Activated CD4-positive, alpha-beta T cell treated with anti-CD3 and anti-CD28 coated beads for 36 hours (primary cell): ENCODE results near the gene KPNA4. TPM values are rescaled to one million over a fixed set of nuclear protein-coding genes. Genes with fewer than 3 reads are reported as not detected.
"Not testable (repeated sequence)": the region's sequence is repeated elsewhere in the genome, so short reads cannot be mapped to it uniquely, and the experiment has no call there.

Source experiments
- ATAC-seq: fragments of 200-7000 bp; cut with Tn5 transposase; one replicate; pipeline ENCODE4 v1.10.0; 2021; ENCODE audit warnings: mild to moderate bottlenecking, moderate library complexity
- CTCF ChIA-PET: fragments of 350-600 bp; sonication (Branson Sonifier 250); formaldehyde crosslinking; loops from one replicate; lab custom pipeline; 2021; ENCODE audit warnings: antibody characterized with exemption; lab: Charles Lee
- POLR2A ChIA-PET: fragments of 350-600 bp; sonication (Branson Sonifier 250); formaldehyde crosslinking; loops from one replicate; lab custom pipeline; 2021; ENCODE audit warnings: antibody characterized with exemption, inconsistent platforms; lab: Charles Lee
- DNase-seq: peaks from one replicate; pipeline ENCODE4 v3.0.0-alpha.2; 2020
- H3K27ac Mint-ChIP-seq: one replicate; pipeline ENCODE4 v1.8.0; 2021; ENCODE audit warnings: mixed read lengths
- H3K27me3 Mint-ChIP-seq: one replicate; pipeline ENCODE4 v1.8.0; 2021; ENCODE audit warnings: mixed read lengths
- H3K36me3 Mint-ChIP-seq: one replicate; pipeline ENCODE4 v1.8.0; 2021; ENCODE audit warnings: low read depth, mixed read lengths
- H3K4me1 Mint-ChIP-seq: one replicate; pipeline ENCODE4 v1.8.0; 2021; ENCODE audit warnings: mixed read lengths
- H3K4me3 Mint-ChIP-seq: one replicate; pipeline ENCODE4 v1.8.0; 2021; ENCODE audit warnings: mild to moderate bottlenecking, moderate library complexity, mixed read lengths
- H3K9me3 Mint-ChIP-seq: one replicate; pipeline ENCODE4 v1.8.0; 2021; ENCODE audit warnings: low read depth, mixed read lengths
- intact Hi-C, 2 experiments: fragments of 100-400 bp; cut with DNase I in 1 of 2; cut with micrococcal nuclease in 1 of 2; formaldehyde crosslinking; loops; one replicate each; pipeline versions ENCODE4 v1.14.2 to v1.15.1; 2022 to 2024; cut with DNase I, micrococcal nuclease
- total RNA-seq, 2 experiments: library from RNA; stranded (reverse); gene quantifications; one replicate each; pipeline ENCODE4 v1.2.3, GENCODE V29; 2021

KPNA4 gene
- total RNA-seq, 2 experiments from 2014 or later = 57.0 to 68.5 TPM

- peaks cover 2% of the 10 kb centered on the region for H3K36me3 Mint-ChIP-seq
- ATAC-seq = no peak
- CTCF ChIA-PET = no interaction called here
Observed at GRCh38 chr3:160472344-160472743, 93.0 kb downstream of the KPNA4 start.

DNA sequence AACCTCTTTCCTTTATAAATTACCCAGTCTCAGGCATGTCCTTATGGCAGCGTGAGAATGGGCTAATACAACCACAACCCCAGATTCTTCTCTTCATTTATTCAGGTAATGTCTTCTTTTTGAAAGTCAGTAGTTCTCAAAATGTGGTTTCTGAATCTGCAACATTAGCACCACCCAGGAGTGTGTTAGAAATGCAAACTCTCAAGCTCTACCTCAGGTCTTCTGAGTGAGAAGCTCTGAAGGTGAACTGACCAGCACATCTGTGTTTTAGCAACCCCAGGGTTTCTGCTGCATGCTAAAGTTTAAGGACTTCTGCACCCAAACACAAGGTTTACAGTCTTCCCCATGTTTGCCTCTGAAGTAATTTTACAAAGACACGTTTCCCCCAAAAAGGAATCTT is 93.5 kb downstream of the KPNA4 start:
- intact Hi-C loops = no loop called here
- Mint-ChIP-seq H3K27me3 (peaks cover 10% of the 10 kb centered on the region), H3K9me3 (peaks cover 21% of the 10 kb centered on the region), H3K4me3 (no peak overlapping the region), H3K36me3 (peaks cover 2% of the 10 kb centered on the region), H3K4me1 (no peaks in the 10 kb centered on the region), H3K27ac (no peak overlapping the region)
- no peak for ATAC-seq
- ChIA-PET CTCF (no interaction called here), POLR2A (no interaction called here)
- no peak for DNase-seq

More at GRCh38 chr3:160472344-160472743, 93.0 kb downstream of the KPNA4 start:
- POLR2A ChIA-PET = no interaction called here
- DNase-seq = no peak
- intact Hi-C loops = no loop called here
- no peaks in the 10 kb centered on the region for H3K4me1 Mint-ChIP-seq
- no peak overlapping the region for H3K4me3 Mint-ChIP-seq
- no peak overlapping the region for H3K27ac Mint-ChIP-seq
- H3K27me3 Mint-ChIP-seq = peaks cover 8% of the 10 kb centered on the region
- H3K9me3 Mint-ChIP-seq = peaks cover 21% of the 10 kb centered on the region

DNA sequence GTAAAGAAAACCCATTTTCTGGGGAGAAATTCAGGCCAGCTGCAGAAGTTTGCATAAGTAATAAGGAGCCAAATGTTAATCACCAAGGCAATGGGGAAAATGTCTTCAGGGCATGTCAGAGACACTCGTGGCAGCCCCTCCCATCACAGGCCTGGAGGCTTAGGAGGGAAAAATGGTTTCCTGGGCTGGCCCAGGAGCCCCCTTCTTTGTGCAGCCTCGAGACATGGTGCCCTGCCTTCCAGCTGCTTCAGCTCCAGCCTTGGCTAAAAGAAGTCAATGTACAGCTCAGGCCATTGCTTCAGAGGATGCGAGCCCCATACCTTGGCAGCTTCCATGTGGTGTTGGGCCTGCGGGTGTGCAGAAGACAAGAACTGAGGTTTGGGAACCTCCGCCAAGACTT is 95.2 kb downstream of the KPNA4 start:
- H3K27ac Mint-ChIP-seq = no peak overlapping the region
- no peak for DNase-seq
- H3K4me1 Mint-ChIP-seq = no peaks in the 10 kb centered on the region
- H3K36me3 Mint-ChIP-seq = peaks cover 2% of the 10 kb centered on the region
- H3K27me3 Mint-ChIP-seq = peaks cover 11% of the 10 kb centered on the region
- ATAC-seq = no peak
- ChIA-PET CTCF (interaction anchor here (1.2 kb wide), 1 partner anchor 25 kb away, joined by 3 read pairs; no protein-coding TSS in a partner anchor), POLR2A (no interaction called here)
- no peak overlapping the region for H3K4me3 Mint-ChIP-seq
- H3K9me3 Mint-ChIP-seq = peaks cover 21% of the 10 kb centered on the region
- intact Hi-C loops = no loop called here

- no peak overlapping the region for H3K4me3 Mint-ChIP-seq
- DNase-seq (no peak), ATAC-seq (no peak)
- intact Hi-C loops = no loop called here
- peaks cover 6% of the 10 kb centered on the region for H3K27me3 Mint-ChIP-seq
- ChIA-PET CTCF (interaction anchor here (0.6 kb wide), 1 partner anchor 91 kb away, joined by 3 read pairs; no protein-coding TSS in a partner anchor), POLR2A (interaction anchor here (0.6 kb wide), 1 partner anchor 65 kb away, joined by 3 read pairs; no protein-coding TSS in a partner anchor)
- no peak overlapping the region for H3K27ac Mint-ChIP-seq
- no peaks in the 10 kb centered on the region for H3K4me1 Mint-ChIP-seq
- peaks cover 2% of the 10 kb centered on the region for H3K36me3 Mint-ChIP-seq
- H3K9me3 Mint-ChIP-seq = peaks cover 12% of the 10 kb centered on the region
Observed at GRCh38 chr3:160464971-160465370, 100.4 kb downstream of the KPNA4 start.

DNA sequence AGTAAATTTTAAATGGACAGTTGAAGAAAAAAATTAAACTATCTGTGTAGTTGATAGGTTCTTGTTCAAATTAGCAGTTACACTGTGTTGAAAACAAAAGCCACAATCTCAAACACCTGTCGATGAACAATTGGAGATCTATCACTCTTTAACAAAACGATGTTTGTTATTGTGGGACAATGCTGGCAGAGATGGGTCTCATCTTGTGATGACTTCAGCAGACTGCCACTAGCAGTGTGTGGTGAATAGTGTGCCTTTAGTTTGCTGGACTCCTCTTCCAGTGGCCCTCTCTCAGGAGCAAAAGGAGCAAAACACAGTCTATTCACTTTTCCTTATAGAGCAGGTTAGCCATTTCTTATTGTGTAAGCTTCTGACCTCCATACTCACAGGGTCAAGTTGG is 101.0 kb downstream of the KPNA4 start:
- CTCF ChIA-PET = no interaction called here
- Mint-ChIP-seq H3K9me3 (peaks cover 6% of the 10 kb centered on the region), H3K36me3 (no peaks in the 10 kb centered on the region), H3K4me3 (no peak overlapping the region), H3K4me1 (no peaks in the 10 kb centered on the region), H3K27ac (no peak overlapping the region), H3K27me3 (peaks cover 6% of the 10 kb centered on the region)
- DNase-seq (no peak), ATAC-seq (no peak)
- POLR2A ChIA-PET = interaction anchor here (0.6 kb wide), 1 partner anchor 66 kb away, joined by 3 read pairs; no protein-coding TSS in a partner anchor
- intact Hi-C loops = no loop called here

DNA sequence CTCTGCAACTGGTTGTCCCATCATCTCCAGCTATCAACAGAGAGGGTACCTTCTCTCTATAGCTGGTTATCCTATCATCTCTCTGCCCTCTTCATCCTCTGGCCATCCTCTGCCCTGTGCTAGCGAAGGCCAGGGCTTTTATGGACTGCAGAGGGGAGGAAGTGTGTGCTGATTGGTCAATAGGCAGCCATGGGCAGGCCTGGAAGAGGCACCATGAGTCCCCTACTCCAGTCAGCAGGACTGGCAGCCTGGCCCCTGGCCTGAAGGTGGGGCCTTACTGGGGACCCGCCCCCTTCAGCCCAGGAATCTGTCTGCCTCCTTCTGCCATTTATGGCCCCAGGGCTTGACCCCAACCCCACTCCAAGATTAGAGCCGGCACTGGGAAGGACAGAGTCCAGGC is 105.3 kb downstream of the KPNA4 start:
- H3K9me3 Mint-ChIP-seq = no peaks in the 10 kb centered on the region
- POLR2A ChIA-PET = no interaction called here

DNA sequence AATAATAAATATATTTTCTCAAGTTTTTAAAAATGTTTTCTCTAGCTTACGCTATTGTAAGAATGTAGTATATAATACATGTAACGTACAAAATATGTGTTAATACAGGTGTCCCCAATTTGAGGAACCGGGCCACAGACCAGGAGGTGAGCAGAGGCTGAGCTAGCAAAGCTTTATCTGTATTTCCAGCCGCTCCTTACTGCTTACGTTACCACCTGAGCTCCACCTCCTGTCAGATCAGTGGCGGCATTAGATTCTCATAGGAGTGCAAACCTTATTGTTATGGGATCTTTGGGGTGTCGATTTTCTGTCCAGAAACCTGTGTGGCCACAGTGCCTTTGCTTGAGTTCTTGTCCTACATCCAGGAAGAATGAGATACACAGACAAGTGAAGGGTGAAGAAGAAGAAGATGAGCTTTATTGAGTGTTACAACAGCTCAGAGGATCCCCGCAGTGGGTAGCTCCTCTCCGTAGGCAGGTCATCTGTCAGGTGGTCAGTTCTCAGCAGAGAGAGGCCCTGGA is 105.9 kb downstream of the KPNA4 start:
- Mint-ChIP-seq H3K27me3 (peaks cover 3% of the 10 kb centered on the region), H3K36me3 (no peaks in the 10 kb centered on the region), H3K4me3 (no peak overlapping the region), H3K4me1 (no peaks in the 10 kb centered on the region), H3K9me3 (no peaks in the 10 kb centered on the region), H3K27ac (no peak overlapping the region)
- ChIA-PET POLR2A (no interaction called here), CTCF (interaction anchor here (0.6 to 1.6 kb wide), 3 partner anchors 21 to 94 kb away, joined by 3 to 4 read pairs (median 3); no protein-coding TSS in a partner anchor)
- intact Hi-C loops = no loop called here
- no peak for DNase-seq
- ATAC-seq = no peak

More for the DNA sequence above, 105.3 kb downstream of the KPNA4 start:
- DNase-seq (no peak), ATAC-seq (no peak)
- H3K27me3 Mint-ChIP-seq = peaks cover 3% of the 10 kb centered on the region
- intact Hi-C loops = no loop called here
- no peaks in the 10 kb centered on the region for H3K36me3 Mint-ChIP-seq
- no peak overlapping the region for H3K4me3 Mint-ChIP-seq
- CTCF ChIA-PET = interaction anchor here (0.6 to 1.6 kb wide), 2 partner anchors 20 to 27 kb away, joined by 3 to 4 read pairs; no protein-coding TSS in a partner anchor
- H3K4me1 Mint-ChIP-seq = no peaks in the 10 kb centered on the region
- H3K27ac Mint-ChIP-seq = no peak overlapping the region

- CTCF ChIA-PET = interaction anchor here (0.6 kb wide), 1 partner anchor 54 kb away, joined by 4 read pairs; no protein-coding TSS in a partner anchor
Observed at GRCh38 chr3:160458151-160458550, 107.2 kb downstream of the KPNA4 start.

DNA sequence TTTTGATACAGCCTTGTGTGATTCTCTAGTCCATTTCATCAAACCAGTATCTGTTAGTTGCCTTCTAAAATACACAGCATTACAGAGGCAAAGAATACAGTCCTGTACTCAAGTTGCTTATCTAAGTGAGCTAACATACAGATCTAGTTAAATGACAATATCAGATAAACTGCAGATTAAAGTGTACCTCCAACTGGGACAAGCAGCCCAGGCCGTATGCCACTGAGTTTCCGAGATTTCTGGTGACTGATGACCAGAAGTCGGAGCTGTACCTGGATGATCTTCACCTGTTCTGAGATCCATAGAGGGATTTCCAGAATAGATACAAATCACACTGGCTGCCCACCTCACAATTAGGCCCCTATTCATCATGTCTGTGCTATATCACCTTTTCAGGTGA is 109.5 kb downstream of the KPNA4 start:
- ATAC-seq (no peak), DNase-seq (no peak)
- H3K27me3 Mint-ChIP-seq = no peaks in the 10 kb centered on the region
- intact Hi-C loops = no loop called here
- CTCF ChIA-PET = no interaction called here
- H3K27ac Mint-ChIP-seq = no peak overlapping the region
- H3K4me3 Mint-ChIP-seq = no peak overlapping the region
- POLR2A ChIA-PET = interaction anchor here (0.7 kb wide), 1 partner anchor 342 kb away, joined by 5 read pairs; no protein-coding TSS in a partner anchor
- H3K4me1 Mint-ChIP-seq = no peaks in the 10 kb centered on the region
- no peaks in the 10 kb centered on the region for H3K36me3 Mint-ChIP-seq
- no peaks in the 10 kb centered on the region for H3K9me3 Mint-ChIP-seq

More at GRCh38 chr3:160458151-160458550, 107.2 kb downstream of the KPNA4 start:
- DNase-seq (no peak), ATAC-seq (no peak)
- Mint-ChIP-seq H3K9me3 (no peaks in the 10 kb centered on the region), H3K27me3 (peaks cover 3% of the 10 kb centered on the region), H3K27ac (no peak overlapping the region), H3K36me3 (no peaks in the 10 kb centered on the region), H3K4me1 (no peaks in the 10 kb centered on the region), H3K4me3 (no peak overlapping the region)
- intact Hi-C loops = no loop called here
- POLR2A ChIA-PET = no interaction called here

DNA sequence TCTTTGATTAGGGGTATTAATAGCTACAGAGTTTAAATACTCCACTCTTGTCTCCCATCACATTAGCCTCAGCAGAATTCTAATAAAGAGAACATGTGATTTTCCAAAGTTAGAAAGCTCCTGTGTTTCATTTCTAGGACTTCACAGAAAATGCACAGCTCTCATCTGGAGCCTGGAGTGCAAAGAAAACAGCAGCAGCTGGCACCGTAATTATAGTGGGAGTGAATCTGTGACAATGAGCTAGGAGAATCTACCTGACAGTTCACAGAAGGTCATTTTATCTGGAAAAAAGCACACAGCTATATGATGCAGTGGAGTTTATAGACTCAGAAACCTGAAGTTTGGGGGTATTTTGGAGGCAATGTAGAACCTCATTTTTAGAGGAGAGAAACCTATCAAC is 110.4 kb downstream of the KPNA4 start:
- H3K27me3 Mint-ChIP-seq = no peaks in the 10 kb centered on the region
- DNase-seq (no peak), ATAC-seq (no peak)
- peaks cover 6% of the 10 kb centered on the region for H3K4me1 Mint-ChIP-seq
- H3K9me3 Mint-ChIP-seq = no peaks in the 10 kb centered on the region
- CTCF ChIA-PET = interaction anchor here (1.1 kb wide), 1 partner anchor 100 kb away, joined by 3 read pairs; no protein-coding TSS in a partner anchor
- peaks cover 4% of the 10 kb centered on the region for H3K36me3 Mint-ChIP-seq
- POLR2A ChIA-PET = no interaction called here
- H3K4me3 Mint-ChIP-seq = no peak overlapping the region
- no peak overlapping the region for H3K27ac Mint-ChIP-seq
- intact Hi-C loops = no loop called here

GRCh38 chr3:160452251-160452650 is 113.1 kb downstream of the KPNA4 start:
- POLR2A ChIA-PET = interaction anchor here (0.6 kb wide), 1 partner anchor 769 kb away, joined by 3 read pairs; no protein-coding TSS in a partner anchor
- H3K27ac Mint-ChIP-seq, H3K27me3 Mint-ChIP-seq, H3K4me3 Mint-ChIP-seq, DNase-seq, H3K9me3 Mint-ChIP-seq, ATAC-seq, CTCF ChIA-PET, intact Hi-C loops: not testable (repeated sequence)
- Mint-ChIP-seq H3K36me3 (peaks cover 14% of the 10 kb centered on the region), H3K4me1 (peaks cover 10% of the 10 kb centered on the region)

- Mint-ChIP-seq H3K4me1 (peaks cover 14% of the 10 kb centered on the region), H3K9me3 (no peaks in the 10 kb centered on the region), H3K4me3 (no peak overlapping the region), H3K36me3 (peaks cover 17% of the 10 kb centered on the region), H3K27ac (no peak overlapping the region), H3K27me3 (no peaks in the 10 kb centered on the region)
- ATAC-seq = no peak
- ChIA-PET CTCF (interaction anchor here (1.1 kb wide), 1 partner anchor 40 kb away, joined by 3 read pairs; no protein-coding TSS in a partner anchor), POLR2A (interaction anchor here (0.6 to 0.7 kb wide), 2 partner anchors 28 to 770 kb away, joined by 3 read pairs; no protein-coding TSS in a partner anchor)
- no peak for DNase-seq
- intact Hi-C loops = loop anchor here in 1 of 2 experiments (2.0 kb wide), 1 partner anchor 303 kb away; no protein-coding TSS in a partner anchor
Observed at GRCh38 chr3:160451602-160452001, 113.8 kb downstream of the KPNA4 start.
